ENCODE measurements around the gene AHDC1.
A peak's percentile ranks its signal among the peaks of the same experiment; 100 is the strongest.

Gene AHDC1

GRCh38 chr1:27612718-27613117, 8.8 kb upstream of the AHDC1 start:
- no peak for DNase-seq (ENCODE audit: low read depth)

GRCh38 chr1:27611450-27611849, 7.5 kb upstream of the AHDC1 start:
- no peak for DNase-seq (ENCODE audit: low read depth)

- DNase-seq (ENCODE audit: low read depth), result no peak
Measured at GRCh38 chr1:27609618-27610240, 5.8 kb upstream of the AHDC1 start.

- no peak for DNase-seq (ENCODE audit: low read depth)
Measured at GRCh38 chr1:27609210-27609555, 5.2 kb upstream of the AHDC1 start.

- DNase-seq (ENCODE audit: low read depth), result no peak
Measured at GRCh38 chr1:27607239-27607804, 3.4 kb upstream of the AHDC1 start.

- DNase-seq (ENCODE audit: low read depth), result no peak
Measured at GRCh38 chr1:27606708-27607238, 2.8 kb upstream of the AHDC1 start.

- peak; percentile 45 for DNase-seq (ENCODE audit: low read depth)
Measured at GRCh38 chr1:27605796-27606707, 2.1 kb upstream of the AHDC1 start.

GRCh38 chr1:27605300-27605766, 1.4 kb upstream of the AHDC1 start:
- DNase-seq (ENCODE audit: low read depth), result no peak

GRCh38 chr1:27604579-27605299, 795 bp upstream of the AHDC1 start:
- DNase-seq (ENCODE audit: low read depth), result no peak

- DNase-seq (ENCODE audit: low read depth), result no peak
Measured at GRCh38 chr1:27603309-27603680, 649 bp downstream of the AHDC1 start.

- DNase-seq (ENCODE audit: low read depth), result no peak
Measured at GRCh38 chr1:27602462-27603308, 1.3 kb downstream of the AHDC1 start.

- no peak for DNase-seq (ENCODE audit: low read depth)
Measured at GRCh38 chr1:27601771-27602461, 2.0 kb downstream of the AHDC1 start.

- no peak for DNase-seq (ENCODE audit: low read depth)
Measured at GRCh38 chr1:27601321-27601770, 2.6 kb downstream of the AHDC1 start.

- no peak for DNase-seq (ENCODE audit: low read depth)
Measured at GRCh38 chr1:27600498-27601175, 3.3 kb downstream of the AHDC1 start.

GRCh38 chr1:27599605-27600497, 4.1 kb downstream of the AHDC1 start:
- no peak for DNase-seq (ENCODE audit: low read depth)

- DNase-seq (ENCODE audit: low read depth), result no peak
Measured at GRCh38 chr1:27598902-27599528, 4.9 kb downstream of the AHDC1 start.

- DNase-seq (ENCODE audit: low read depth), result no peak
Measured at GRCh38 chr1:27598295-27598687, 5.7 kb downstream of the AHDC1 start.

GRCh38 chr1:27597516-27598294, 6.2 kb downstream of the AHDC1 start:
- DNase-seq (ENCODE audit: low read depth), result no peak

Measured in activated gamma-delta T cell treated with anti-CD3 and anti-CD28 coated beads, Interleukin-2, amount 50 U/mL, for 16 hours (primary cell).